H9 (cell line): ENCODE results near the gene PXDC1. TPM values are rescaled to one million over a fixed set of nuclear protein-coding genes. Genes with fewer than 3 reads are reported as not detected.

Experiments
- DNase-seq: peaks from one replicate; pipeline ENCODE4 v3.0.0-alpha.2; 2017
- H2AFZ ChIP-seq: one replicate; pipeline ENCODE4 v1.6.1; 2013; ENCODE audit warnings: mild to moderate bottlenecking, low read length, control low read depth, moderate library complexity
- H2AK5ac ChIP-seq: 2 replicates; pipeline ENCODE4 v1.6.1; 2013; ENCODE audit warnings: low read length, control low read depth, mixed read lengths; ENCODE audit not compliant: insufficient read length
- H2BK120ac ChIP-seq: one replicate; pipeline ENCODE4 v1.6.1; 2013; ENCODE audit warnings: low read depth, mild to moderate bottlenecking, low read length, control low read depth, inconsistent platforms; ENCODE audit not compliant: poor library complexity, severe bottlenecking
- H2BK12ac ChIP-seq: 2 replicates; pipeline ENCODE4 v1.6.1; 2013; ENCODE audit warnings: low read length, control low read depth, mixed read lengths, low read depth; ENCODE audit not compliant: insufficient read length
- H2BK15ac ChIP-seq: 2 replicates; pipeline ENCODE4 v1.6.1; 2013; ENCODE audit warnings: low read depth, low read length, control low read depth
- H2BK20ac ChIP-seq: one replicate; pipeline ENCODE4 v1.6.1; 2013; ENCODE audit warnings: low read depth, mild to moderate bottlenecking, low read length, control low read depth, inconsistent platforms; ENCODE audit not compliant: poor library complexity, severe bottlenecking
- H2BK5ac ChIP-seq: 2 replicates; pipeline ENCODE4 v1.6.1; 2013; ENCODE audit warnings: low read length, control low read depth, mixed read lengths; ENCODE audit not compliant: insufficient read length
- H3K14ac ChIP-seq: 2 replicates; pipeline ENCODE4 v1.6.1; 2013; ENCODE audit warnings: low read length, control low read depth; ENCODE audit not compliant: insufficient read depth
- H3K18ac ChIP-seq: 2 replicates; pipeline ENCODE4 v1.6.1; 2013; ENCODE audit warnings: low read depth, mild to moderate bottlenecking, mixed read lengths, low read length, control low read depth; ENCODE audit not compliant: insufficient read length
- H3K23ac ChIP-seq: 2 replicates; pipeline ENCODE4 v1.6.1; 2013; ENCODE audit warnings: low read length, control low read depth, mixed read lengths, low read depth; ENCODE audit not compliant: insufficient read length
- H3K23me2 ChIP-seq: 2 replicates; pipeline ENCODE4 v1.6.1; 2013; ENCODE audit warnings: low read depth, mild to moderate bottlenecking, mixed read lengths, low read length, control low read depth; ENCODE audit not compliant: insufficient read length, poor library complexity, severe bottlenecking
- H3K27ac ChIP-seq: 2 replicates; pipeline ENCODE4 v1.5.1; 2013; ENCODE audit warnings: low read length, control low read depth, mixed read lengths, low read depth; ENCODE audit not compliant: insufficient read length
- H3K27me3 ChIP-seq: 2 replicates; pipeline ENCODE4 v1.6.1; 2013; ENCODE audit warnings: low read length, control low read depth, inconsistent platforms; ENCODE audit not compliant: insufficient read depth
- H3K4ac ChIP-seq: 2 replicates; pipeline ENCODE4 v1.6.1; 2013; ENCODE audit warnings: low read depth, mild to moderate bottlenecking, control low read depth, inconsistent platforms, low read length, moderate library complexity
- H3K4me1 ChIP-seq: 2 replicates; pipeline ENCODE4 v1.6.1; 2013; ENCODE audit warnings: low read length, control low read depth, inconsistent platforms; ENCODE audit not compliant: insufficient read depth
- H3K4me2 ChIP-seq: 2 replicates; pipeline ENCODE4 v1.6.1; 2013; ENCODE audit warnings: low read length, control low read depth, mixed read lengths; ENCODE audit not compliant: insufficient read length, insufficient read depth
- H3K56ac ChIP-seq: 2 replicates; pipeline ENCODE4 v1.6.1; 2013; ENCODE audit warnings: low read depth, mild to moderate bottlenecking, mixed read lengths, low read length, control low read depth; ENCODE audit not compliant: insufficient read length
- H3K79me1 ChIP-seq: 2 replicates; pipeline ENCODE4 v1.6.1; 2013; ENCODE audit warnings: low read depth, mild to moderate bottlenecking, moderate library complexity, low read length, control low read depth, inconsistent platforms; ENCODE audit not compliant: insufficient read depth, poor library complexity, severe bottlenecking
- H3K79me2 ChIP-seq: 2 replicates; pipeline ENCODE4 v1.6.1; 2013; ENCODE audit warnings: low read length, control low read depth, inconsistent platforms; ENCODE audit not compliant: insufficient read depth
- H3K9ac ChIP-seq: 2 replicates; pipeline ENCODE4 v1.6.1; 2013; ENCODE audit warnings: low read length, control low read depth, mixed read lengths; ENCODE audit not compliant: insufficient read length; ENCODE audit errors: extremely low read depth
- H3K9me3 ChIP-seq: one replicate; pipeline ENCODE4 v1.6.1; 2013; ENCODE audit warnings: low read depth, low read length, inconsistent platforms; ENCODE audit not compliant: control insufficient read depth
- H3T11ph ChIP-seq: one replicate; pipeline ENCODE4 v1.6.1; 2013; ENCODE audit warnings: mild to moderate bottlenecking, low read length, control low read depth, inconsistent platforms
- H4K20me1 ChIP-seq: one replicate; pipeline ENCODE4 v1.6.1; 2013; ENCODE audit not compliant: control insufficient read depth, insufficient read length, insufficient read depth
- H4K5ac ChIP-seq: 2 replicates; pipeline ENCODE4 v1.6.1; 2013; ENCODE audit warnings: low read depth, mild to moderate bottlenecking, mixed read lengths, low read length, control low read depth; ENCODE audit not compliant: insufficient read length
- H4K8ac ChIP-seq: replicated peaks from 2 replicates; pipeline ENCODE4 v1.6.1; 2013; ENCODE audit warnings: low read length, control low read depth, mixed read lengths, low read depth; ENCODE audit not compliant: insufficient read length
- H4K91ac ChIP-seq: 2 replicates; pipeline ENCODE4 v1.6.1; 2013; ENCODE audit warnings: low read depth, mild to moderate bottlenecking, moderate library complexity, mixed read lengths, low read length, control low read depth; ENCODE audit not compliant: insufficient read length
- H3K27ac Mint-ChIP-seq, 3 experiments: 2 replicates in 2 of 3; 3 replicates in 1 of 3; pipeline ENCODE4 v1.8.0; 2020 to 2021; ENCODE audit warnings: mixed read lengths in 3 of 3, mild to moderate bottlenecking in 1 of 3, moderate library complexity in 1 of 3
- H3K27me3 Mint-ChIP-seq: 2 replicates; pipeline ENCODE4 v1.8.0; 2021; ENCODE audit warnings: low read depth, mild to moderate bottlenecking, moderate library complexity, mixed read lengths
- H3K36me3 Mint-ChIP-seq, 3 experiments: 2 replicates in 2 of 3; 3 replicates in 1 of 3; pipeline ENCODE4 v1.8.0; 2020 to 2021; ENCODE audit warnings: low read depth in 3 of 3, mixed read lengths in 3 of 3; ENCODE audit not compliant: insufficient read depth in 1 of 3
- H3K4me1 Mint-ChIP-seq, 2 experiments: 2 replicates each; pipeline ENCODE4 v1.8.0; 2020; ENCODE audit warnings: mixed read lengths in 2 of 2
- H3K4me3 Mint-ChIP-seq, 2 experiments: 2 replicates in 1 of 2; 3 replicates in 1 of 2; pipeline ENCODE4 v1.8.0; 2020 to 2021; ENCODE audit warnings: mild to moderate bottlenecking in 2 of 2, mixed read lengths in 2 of 2, moderate library complexity in 1 of 2
- H3K9me3 Mint-ChIP-seq, 2 experiments: 2 replicates in 1 of 2; 3 replicates in 1 of 2; pipeline ENCODE4 v1.8.0; 2020; ENCODE audit warnings: mild to moderate bottlenecking in 2 of 2, mixed read lengths in 2 of 2, moderate library complexity in 1 of 2
- WGBS: extraction: QIAGEN DNeasy Blood & Tissue Kit; methylation state at CpG from one replicate; pipeline ENCODE4 v1.1.7; 2013; ENCODE audit warnings: missing lambda C conversion rate, low lambda C conversion rate, mixed read lengths; ENCODE audit not compliant: insufficient read length; ENCODE audit errors: extremely low coverage; 5-methylcytosine and 5-hydroxymethylcytosine counted together
- total RNA-seq: library from RNA; stranded (reverse); gene quantifications from 2 replicates; pipeline ENCODE4 v1.2.1, GENCODE V29; 2021
- TF ChIP-seq, protein P1 (sequence below): fragments of 200-600 bp; sonication (generic); conservative IDR thresholded peaks from 3 replicates; pipeline ENCODE4 v1.8.0; 2021; ENCODE audit warnings: antibody characterized with exemption, mild to moderate bottlenecking

Gene PXDC1
- total RNA-seq, 1 experiment from 2014 or later: 3.1 TPM

DNA sequence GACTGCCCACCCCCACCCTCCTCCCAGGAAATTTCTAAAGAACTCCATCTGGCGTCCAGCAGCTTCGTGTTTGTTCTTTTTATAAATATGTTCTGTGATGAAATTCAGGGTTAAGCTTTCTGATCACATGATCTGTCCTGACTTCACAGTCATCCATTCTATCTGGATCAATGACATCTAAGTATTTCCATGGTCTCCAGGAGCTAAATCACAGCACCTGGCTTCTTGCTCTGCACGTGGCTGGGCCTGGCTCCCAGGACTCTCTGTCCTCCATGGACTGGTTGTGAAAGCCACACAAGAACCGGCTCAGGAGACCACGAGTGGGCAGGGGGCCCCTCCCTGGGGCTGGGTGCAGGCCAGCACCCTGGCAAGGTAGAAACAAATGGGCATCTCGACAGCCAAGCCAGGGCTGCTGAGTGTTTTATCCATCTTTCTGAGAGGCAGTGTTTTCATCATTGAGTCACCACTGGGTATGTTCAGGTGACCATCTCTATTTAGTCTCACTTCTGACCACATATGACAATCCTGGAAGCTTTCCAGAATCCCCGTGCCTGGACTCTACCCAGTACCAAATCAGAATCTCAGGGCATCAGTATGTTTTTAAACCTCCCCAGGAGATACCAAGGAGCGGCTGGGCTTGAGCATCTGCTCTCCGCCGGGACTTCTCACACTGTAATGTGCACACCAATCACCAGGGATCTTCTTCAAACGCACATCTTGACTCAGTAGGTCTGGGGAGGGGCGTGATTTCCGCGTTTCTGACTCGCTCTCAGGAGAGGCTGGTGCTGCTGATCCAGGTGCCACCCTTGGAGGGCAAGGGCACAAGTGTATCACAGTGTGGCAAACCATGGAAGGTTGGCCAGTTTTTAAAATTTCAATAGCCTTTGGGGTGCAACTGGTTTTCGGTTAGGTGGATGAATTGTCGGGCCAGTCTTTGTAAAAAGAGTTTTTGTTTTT lies 31.6 kb upstream of the PXDC1 start:
- TF ChIP-seq, protein P1, sequence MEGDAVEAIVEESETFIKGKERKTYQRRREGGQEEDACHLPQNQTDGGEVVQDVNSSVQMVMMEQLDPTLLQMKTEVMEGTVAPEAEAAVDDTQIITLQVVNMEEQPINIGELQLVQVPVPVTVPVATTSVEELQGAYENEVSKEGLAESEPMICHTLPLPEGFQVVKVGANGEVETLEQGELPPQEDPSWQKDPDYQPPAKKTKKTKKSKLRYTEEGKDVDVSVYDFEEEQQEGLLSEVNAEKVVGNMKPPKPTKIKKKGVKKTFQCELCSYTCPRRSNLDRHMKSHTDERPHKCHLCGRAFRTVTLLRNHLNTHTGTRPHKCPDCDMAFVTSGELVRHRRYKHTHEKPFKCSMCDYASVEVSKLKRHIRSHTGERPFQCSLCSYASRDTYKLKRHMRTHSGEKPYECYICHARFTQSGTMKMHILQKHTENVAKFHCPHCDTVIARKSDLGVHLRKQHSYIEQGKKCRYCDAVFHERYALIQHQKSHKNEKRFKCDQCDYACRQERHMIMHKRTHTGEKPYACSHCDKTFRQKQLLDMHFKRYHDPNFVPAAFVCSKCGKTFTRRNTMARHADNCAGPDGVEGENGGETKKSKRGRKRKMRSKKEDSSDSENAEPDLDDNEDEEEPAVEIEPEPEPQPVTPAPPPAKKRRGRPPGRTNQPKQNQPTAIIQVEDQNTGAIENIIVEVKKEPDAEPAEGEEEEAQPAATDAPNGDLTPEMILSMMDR: no peak
- H3K56ac ChIP-seq: no peak overlapping the region

More for the DNA sequence above, 31.6 kb upstream of the PXDC1 start:
- Histone ChIP-seq H4K5ac (no peak overlapping the region), H2AK5ac (no peak overlapping the region), H3K23ac (no peak overlapping the region), H4K91ac (no peak overlapping the region), H2BK15ac (no peak overlapping the region), H3K79me2 (no peaks in the 10 kb centered on the region), H3K4ac (no peak overlapping the region), H2BK5ac (no peak overlapping the region), H2BK120ac (no peak overlapping the region), H4K8ac (no peak overlapping the region), H3K27me3 (no peaks in the 10 kb centered on the region), H3K9ac (no peak overlapping the region), H2BK20ac (no peak overlapping the region), H3K14ac (no peak overlapping the region), H3K4me2 (no peak overlapping the region), H2AFZ (no peak overlapping the region), H3K23me2 (no peaks in the 10 kb centered on the region), H3K18ac (no peak overlapping the region), H3T11ph (no peak overlapping the region), H3K4me1 (no peaks in the 10 kb centered on the region), H3K9me3 (no peaks in the 10 kb centered on the region), H3K27ac (no peak overlapping the region), H3K79me1 (no peaks in the 10 kb centered on the region), H4K20me1 (no peaks in the 10 kb centered on the region), H2BK12ac (no peak overlapping the region)
- Mint-ChIP-seq H3K27ac (peak overlapping the region in 1 of 3 experiments; percentile 69; a peak in 1 of 7 replicates), H3K27me3 (peaks cover 6% of the 10 kb centered on the region), H3K4me3 (no peak overlapping the region), H3K9me3 (no peaks in the 10 kb centered on the region), H3K4me1 (no peaks in the 10 kb centered on the region), H3K36me3 (no peaks in the 10 kb centered on the region)
- no CpG with 5 or more reads among the region's 17 CpGs for WGBS
- DNase-seq: no peak
